Erythroblast (primary cell): ENCODE measurements around the gene POP7.
"Not testable (repeated sequence)": the region's sequence is repeated elsewhere in the genome, so short reads cannot be mapped to it uniquely, and the experiment has no call there.

Experiments used
- DNase-seq, 2 experiments: peaks; one replicate each; lab custom pipeline; 2025; lab: John Stamatoyannopoulos, UW
- GATA1 ChIP-seq: IDR thresholded peaks from 2 replicates; pipeline ENCODE4 v1.6.1; 2011; ENCODE audit warnings: low read depth, mild to moderate bottlenecking, control low read depth, low read length, moderate library complexity
- POLR2A ChIP-seq: IDR thresholded peaks from 2 replicates; pipeline ENCODE4 v1.6.1; 2011; ENCODE audit warnings: mild to moderate bottlenecking, low read length

Gene POP7

GRCh38 chr7:100705753-100706671 lies at the start of gene POP7:
POP7 (plus strand) TSS chr7:100706121; CDS start chr7:100706831, 710 bp downstream.
- TF ChIP-seq POLR2A, result peak; percentile 81
- no peak for TF ChIP-seq GATA1
- peak; percentile 99 for DNase-seq

- DNase-seq, result peak in 1 of 2 experiments; percentile 50
Observed at GRCh38 chr7:100662194-100662776, 43.6 kb upstream of the POP7 start.

- TF ChIP-seq POLR2A (no peak), GATA1 (no peak)
Observed at GRCh38 chr7:100665168-100665726, 40.7 kb upstream of the POP7 start.

GRCh38 chr7:100667331-100668068 lies 38.4 kb upstream of the POP7 start:
- TF ChIP-seq POLR2A (no peak), GATA1 (no peak)
- DNase-seq, result no peak

More at GRCh38 chr7:100665168-100665726, 40.7 kb upstream of the POP7 start:
- no peak for DNase-seq

GRCh38 chr7:100668069-100668449 lies 37.9 kb upstream of the POP7 start:
- TF ChIP-seq POLR2A (no peak), GATA1 (no peak)
- DNase-seq, result no peak

GRCh38 chr7:100669106-100669505 lies 36.8 kb upstream of the POP7 start:
- DNase-seq, result not testable (repeated sequence)

- no peak for TF ChIP-seq POLR2A
- no peak for DNase-seq
Observed at GRCh38 chr7:100670074-100670473, 35.8 kb upstream of the POP7 start.

GRCh38 chr7:100671353-100672327 lies 34.3 kb upstream of the POP7 start:
- TF ChIP-seq POLR2A (no peak), GATA1 (no peak)
- no peak for DNase-seq

GRCh38 chr7:100673302-100673941 lies 32.5 kb upstream of the POP7 start, which contains the start of gene GNB2:
GNB2 (plus strand) TSS chr7:100673740; CDS start chr7:100676266, 2,526 bp downstream.
- DNase-seq, result peak; percentile 100
- TF ChIP-seq GATA1 (no peak), POLR2A (peak; percentile 38)

GRCh38 chr7:100673942-100674410 lies 31.9 kb upstream of the POP7 start:
- DNase-seq, result peak; percentile 71 to 81

GRCh38 chr7:100674411-100675104 lies 31.4 kb upstream of the POP7 start:
- TF ChIP-seq GATA1 (no peak), POLR2A (no peak)
- DNase-seq, result peak; percentile 70 to 77

More at GRCh38 chr7:100673942-100674410, 31.9 kb upstream of the POP7 start:
- TF ChIP-seq GATA1 (no peak), POLR2A (no peak)
